ENCODE data around the gene TPH2. TPM values are rescaled to one million over a fixed set of nuclear protein-coding genes. Genes with fewer than 3 reads are reported as not detected.

The TPH2 gene
- total RNA-seq, 1 experiment from 2014 or later = 0.66 TPM

DNA sequence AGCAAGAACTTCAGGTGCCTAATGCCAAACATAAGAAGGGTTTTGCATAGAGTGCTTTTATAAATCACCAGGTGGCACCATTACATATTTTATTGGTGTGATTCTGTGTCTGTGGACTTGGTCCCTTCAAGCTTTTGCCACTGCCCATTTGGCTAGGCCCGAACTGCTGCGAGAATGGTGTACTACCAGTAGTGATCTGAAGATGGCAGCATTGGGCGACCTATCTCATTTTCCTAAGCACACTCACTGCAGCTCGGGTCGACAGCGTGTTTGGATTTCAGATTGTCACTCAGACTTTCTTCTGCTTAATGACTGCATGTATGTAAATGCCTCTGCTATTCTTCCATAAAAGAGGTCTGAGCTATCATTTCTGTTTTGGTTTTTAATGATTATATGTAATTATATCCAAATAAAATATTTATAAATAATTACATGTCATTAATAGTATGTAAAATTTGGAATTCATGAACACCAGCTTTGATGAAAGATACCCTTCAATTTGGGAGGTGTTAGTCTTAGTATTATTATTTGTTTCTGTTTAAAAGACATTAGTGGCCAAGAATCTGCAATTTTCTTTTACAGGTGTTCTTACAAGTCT is 78.5 kb downstream of the TPH2 start:
- no peak overlapping the region for H3K18ac ChIP-seq (ENCODE audit: insufficient read length, low read depth, low read length)
- no peaks in the 10 kb centered on the region for H3K9me3 ChIP-seq (ENCODE audit: control insufficient read depth, low read depth, low read length)
- no peak overlapping the region for H3K4ac ChIP-seq (ENCODE audit: low read depth, low read length)
- TF ChIP-seq, protein P1, sequence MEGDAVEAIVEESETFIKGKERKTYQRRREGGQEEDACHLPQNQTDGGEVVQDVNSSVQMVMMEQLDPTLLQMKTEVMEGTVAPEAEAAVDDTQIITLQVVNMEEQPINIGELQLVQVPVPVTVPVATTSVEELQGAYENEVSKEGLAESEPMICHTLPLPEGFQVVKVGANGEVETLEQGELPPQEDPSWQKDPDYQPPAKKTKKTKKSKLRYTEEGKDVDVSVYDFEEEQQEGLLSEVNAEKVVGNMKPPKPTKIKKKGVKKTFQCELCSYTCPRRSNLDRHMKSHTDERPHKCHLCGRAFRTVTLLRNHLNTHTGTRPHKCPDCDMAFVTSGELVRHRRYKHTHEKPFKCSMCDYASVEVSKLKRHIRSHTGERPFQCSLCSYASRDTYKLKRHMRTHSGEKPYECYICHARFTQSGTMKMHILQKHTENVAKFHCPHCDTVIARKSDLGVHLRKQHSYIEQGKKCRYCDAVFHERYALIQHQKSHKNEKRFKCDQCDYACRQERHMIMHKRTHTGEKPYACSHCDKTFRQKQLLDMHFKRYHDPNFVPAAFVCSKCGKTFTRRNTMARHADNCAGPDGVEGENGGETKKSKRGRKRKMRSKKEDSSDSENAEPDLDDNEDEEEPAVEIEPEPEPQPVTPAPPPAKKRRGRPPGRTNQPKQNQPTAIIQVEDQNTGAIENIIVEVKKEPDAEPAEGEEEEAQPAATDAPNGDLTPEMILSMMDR (conservative IDR thresholded peaks at IDR 0.05) = peak; percentile 82
- Mint-ChIP-seq H3K36me3 (ENCODE audit: insufficient read depth in 1 of 3, low read depth in 3 of 3) (no peaks in the 10 kb centered on the region), H3K9me3 (no peaks in the 10 kb centered on the region), H3K4me3 (no peak overlapping the region), H3K4me1 (peaks cover 0 to 5% of the 10 kb centered on the region in 2 experiments; a peak in 1 of 4 replicates), H3K27ac (no peak overlapping the region), H3K27me3 (ENCODE audit: low read depth) (no peaks in the 10 kb centered on the region)
- H3K56ac ChIP-seq (ENCODE audit: insufficient read length, low read depth, low read length) = no peak overlapping the region
- peak; percentile 85 for DNase-seq
- no peaks in the 10 kb centered on the region for H3K79me1 ChIP-seq (ENCODE audit: insufficient read depth, low read depth, low read length, poor library complexity, severe bottlenecking)
- no peaks in the 10 kb centered on the region for H3K4me1 ChIP-seq (ENCODE audit: insufficient read depth, low read length)
- H3K23me2 ChIP-seq (ENCODE audit: insufficient read length, low read depth, low read length, poor library complexity, severe bottlenecking) = no peaks in the 10 kb centered on the region
- no peak overlapping the region for H4K5ac ChIP-seq (ENCODE audit: insufficient read length, low read depth, low read length)
- H3K4me2 ChIP-seq (ENCODE audit: insufficient read depth, insufficient read length, low read length) = no peak overlapping the region
- no peak overlapping the region for H2BK20ac ChIP-seq (ENCODE audit: low read depth, low read length, poor library complexity, severe bottlenecking)
- no peak overlapping the region for H2BK15ac ChIP-seq (ENCODE audit: low read depth, low read length)
- H4K8ac ChIP-seq (replicated peaks; ENCODE audit: insufficient read length, low read depth, low read length) = no peak overlapping the region
- no peak overlapping the region for H3K14ac ChIP-seq (ENCODE audit: insufficient read depth, low read length)
- no peak overlapping the region for H2AFZ ChIP-seq (ENCODE audit: low read length)
- H3K27me3 ChIP-seq (ENCODE audit: insufficient read depth, low read length) = no peaks in the 10 kb centered on the region
- H3T11ph ChIP-seq (ENCODE audit: low read length) = no peak overlapping the region
- H3K27ac ChIP-seq (ENCODE audit: insufficient read length, low read depth, low read length) = no peak overlapping the region
- H3K23ac ChIP-seq (ENCODE audit: insufficient read length, low read depth, low read length) = no peak overlapping the region
- no peak overlapping the region for H2BK12ac ChIP-seq (ENCODE audit: insufficient read length, low read depth, low read length)
- H2BK5ac ChIP-seq (ENCODE audit: insufficient read length, low read length) = no peak overlapping the region
- H4K91ac ChIP-seq (ENCODE audit: insufficient read length, low read depth, low read length) = no peak overlapping the region
- H2AK5ac ChIP-seq (ENCODE audit: insufficient read length, low read length) = no peak overlapping the region
- no peaks in the 10 kb centered on the region for H4K20me1 ChIP-seq (ENCODE audit: control insufficient read depth, insufficient read depth, insufficient read length)
- H2BK120ac ChIP-seq (ENCODE audit: low read depth, low read length, poor library complexity, severe bottlenecking) = no peak overlapping the region
- no CpG with 5 or more reads among the region's 6 CpGs for WGBS (ENCODE audit: extremely low coverage, insufficient read length, low lambda C conversion rate)
- no peaks in the 10 kb centered on the region for H3K79me2 ChIP-seq (ENCODE audit: insufficient read depth, low read length)
- no peak overlapping the region for H3K9ac ChIP-seq (ENCODE audit: extremely low read depth, insufficient read length, low read length)

All from H9 (cell line).